HFF-Myc (cell line): ENCODE data around the gene CAMTA1.

Experiments used
- DNase-seq: peaks from one replicate; pipeline ENCODE4 v3.0.0-alpha.2; 2011; ENCODE audit warnings: low read depth; ENCODE audit errors: extremely low read depth
- H3K4me3 ChIP-seq: replicated peaks from 2 replicates; pipeline ENCODE4 v1.5.1; 2011; ENCODE audit warnings: low read depth, mild to moderate bottlenecking, control low read depth, low read length
- CTCF ChIP-seq: IDR thresholded peaks from 2 replicates; pipeline ENCODE4 v1.5.1; 2012; ENCODE audit warnings: mild to moderate bottlenecking, low read depth, low read length, control low read depth; ENCODE audit errors: missing control alignments

The CAMTA1 gene

GRCh38 chr1:7460807-7461206, 675.6 kb downstream of the CAMTA1 start:
- DNase-seq, result no peak
- TF ChIP-seq CTCF, result peak; percentile 3

DNA sequence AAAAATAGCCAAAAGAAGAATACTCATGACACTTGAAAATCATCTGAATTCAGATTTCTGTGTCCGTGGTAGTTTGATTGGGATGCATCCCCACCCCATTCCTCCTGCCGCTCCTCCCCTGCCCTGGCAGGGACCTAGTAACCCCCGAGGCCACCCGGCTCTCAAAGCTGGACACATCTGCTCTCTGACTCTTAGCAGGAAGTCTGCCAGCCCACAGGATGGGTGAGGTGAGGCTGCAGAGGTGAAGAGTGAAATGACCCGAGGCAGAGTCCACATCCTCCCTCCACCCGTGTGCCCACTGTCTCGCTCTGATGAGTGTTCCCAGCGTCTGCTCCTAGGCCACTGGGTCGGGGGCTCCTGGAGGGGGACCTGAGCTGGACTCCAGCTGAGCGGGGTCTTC, 677.4 kb downstream of the CAMTA1 start:
- DNase-seq, result no peak
- no peak overlapping the region for H3K4me3 ChIP-seq
- no peak for TF ChIP-seq CTCF

More at GRCh38 chr1:7460807-7461206, 675.6 kb downstream of the CAMTA1 start:
- H3K4me3 ChIP-seq, result no peak overlapping the region

- DNase-seq, result no peak
- TF ChIP-seq CTCF, result no peak
- H3K4me3 ChIP-seq, result no peak overlapping the region
These were observed 678.3 kb downstream of the CAMTA1 start for GRCh38 chr1:7463526-7463925.

DNA sequence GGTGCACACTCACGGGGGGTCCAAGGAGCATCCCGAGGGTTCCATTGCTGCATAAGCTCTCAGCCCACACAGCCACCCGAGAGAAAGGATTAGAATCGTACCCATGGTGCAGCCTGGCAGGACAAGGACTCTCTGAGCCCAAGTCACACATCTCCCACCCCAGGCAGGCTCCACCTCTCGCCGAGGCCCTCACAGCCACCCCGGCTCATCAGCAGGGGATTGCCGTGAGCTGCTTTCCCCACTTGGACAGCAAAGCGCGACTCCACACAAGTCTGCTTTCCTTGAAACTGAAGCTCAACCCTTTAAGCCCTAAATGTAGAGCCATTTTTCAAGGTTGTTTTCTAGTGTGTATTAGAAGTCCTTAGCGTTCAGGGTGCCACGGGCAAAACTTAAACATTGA, 679.5 kb downstream of the CAMTA1 start:
- no peak for DNase-seq
- no peak overlapping the region for H3K4me3 ChIP-seq
- no peak for TF ChIP-seq CTCF

DNA sequence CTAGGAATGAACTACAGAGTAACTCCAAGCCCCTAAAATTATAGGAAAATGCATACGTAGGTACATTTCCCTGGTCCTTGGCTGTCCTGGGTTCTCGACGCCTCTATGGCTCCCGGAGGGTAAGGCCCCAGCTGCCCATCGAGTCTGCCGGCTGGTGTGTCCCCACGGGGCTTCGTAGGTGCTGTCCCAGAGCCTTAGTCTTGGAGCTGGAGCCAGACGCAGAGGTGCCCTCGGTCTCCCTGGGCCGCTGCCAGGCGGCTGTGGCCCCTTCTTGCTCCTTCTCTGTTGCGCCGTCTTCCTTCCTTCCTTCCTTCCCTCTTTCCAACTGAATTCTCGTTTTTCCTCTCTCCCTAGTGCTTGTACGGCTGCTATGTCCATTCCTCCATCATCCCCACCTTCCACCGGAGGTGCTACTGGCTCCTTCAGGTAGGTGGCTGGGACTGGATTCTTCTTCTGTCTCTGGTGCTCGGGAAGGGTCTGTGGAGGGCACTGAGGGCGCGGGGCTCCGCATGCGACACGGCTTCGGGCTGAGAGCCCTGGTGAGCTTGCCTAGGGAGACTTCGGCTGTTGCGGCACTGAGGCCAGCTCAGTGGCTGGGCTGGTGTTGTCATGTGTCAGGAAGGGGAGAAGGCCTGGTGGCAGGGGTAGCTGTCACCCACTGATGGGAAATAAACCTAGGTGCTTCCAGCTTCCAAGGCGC, 682.4 kb downstream of the CAMTA1 start:
- no peak for TF ChIP-seq CTCF
- no peak overlapping the region for H3K4me3 ChIP-seq
- DNase-seq, result no peak

DNA sequence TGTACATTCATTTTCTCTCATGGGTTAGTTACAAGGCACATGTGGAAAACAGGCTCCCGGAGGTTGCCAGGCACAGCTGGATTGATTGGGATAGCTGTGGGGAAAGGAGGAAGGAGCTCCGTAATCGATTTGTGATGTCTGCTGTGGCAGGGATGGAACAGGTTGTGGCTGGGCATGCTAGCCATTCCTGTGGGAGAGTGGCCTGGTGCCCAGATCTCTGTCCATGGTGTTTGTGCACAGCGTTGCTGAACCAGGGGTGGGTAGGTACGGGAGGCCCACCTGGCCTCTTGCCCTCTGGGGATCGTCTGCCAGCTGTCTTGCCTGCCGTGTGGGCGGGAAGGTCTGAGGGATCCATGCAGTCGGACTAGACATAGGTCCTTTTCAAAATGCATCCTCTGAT, 683.0 kb downstream of the CAMTA1 start:
- no peak for TF ChIP-seq CTCF
- DNase-seq, result no peak
- H3K4me3 ChIP-seq, result no peak overlapping the region
